ENCODE results near the gene ADAM17. TPM values are rescaled to one million over a fixed set of nuclear protein-coding genes. Genes with fewer than 3 reads are reported as not detected.

ADAM17 gene
- total and polyA plus RNA-seq, 2 donors (not counting 1 experiment from before 2014, with no cell fraction given): 12.3 to 69.9 TPM

GRCh38 chr2:9490789-9491188 lies 64.8 kb downstream of the ADAM17 start:
- no peak overlapping the region for H3K4me2 ChIP-seq (ENCODE audit: extremely low read depth, insufficient read depth, low read length)
- no peaks in the 10 kb centered on the region for H3K4me1 ChIP-seq (ENCODE audit: control insufficient read depth, extremely low read depth, insufficient read depth, low read length)
- H3K27ac ChIP-seq (ENCODE audit: insufficient read depth, low read length): no peak overlapping the region
- no peaks in the 10 kb centered on the region for H3K27me3 ChIP-seq (ENCODE audit: control insufficient read depth, insufficient read depth, low read length)
- H3K4me3 ChIP-seq (replicated peaks in 1 of 4; ENCODE audit: control extremely low read depth in 1 of 4, insufficient read depth in 1 of 4, low read depth in 3 of 4, low read length in 4 of 4): no peak overlapping the region
- H4K20me1 ChIP-seq (ENCODE audit: control insufficient read depth, extremely low read depth, insufficient read depth, low read length): no peaks in the 10 kb centered on the region
- DNase-seq (ENCODE audit: low read depth in 2 of 2): no peak
- peaks cover 18% of the 10 kb centered on the region for H3K36me3 ChIP-seq (ENCODE audit: control insufficient read depth, insufficient read depth, low read length)
- no peak overlapping the region for H3K9ac ChIP-seq (ENCODE audit: insufficient read depth, low read length)
- no peak for TF ChIP-seq EZH2 (IDR thresholded peaks at IDR 0.05; ENCODE audit: low read length, missing control alignments)
- TF ChIP-seq CTCF (conservative IDR thresholded peaks at IDR 0.05 in 1 of 2, IDR thresholded peaks at IDR 0.05 in 1 of 2; ENCODE audit: low read depth in 1 of 2, low read length in 2 of 2): no peak
- H3K79me2 ChIP-seq (ENCODE audit: control insufficient read depth, insufficient read depth, low read length): no peaks in the 10 kb centered on the region
- no peaks in the 10 kb centered on the region for H3K9me3 ChIP-seq (ENCODE audit: control insufficient read depth, insufficient read depth, low read depth, low read length)
- H2AFZ ChIP-seq (ENCODE audit: low read length): no peak overlapping the region

GRCh38 chr2:9488583-9489547 lies 66.8 kb downstream of the ADAM17 start:
- TF ChIP-seq EZH2 (IDR thresholded peaks at IDR 0.05; ENCODE audit: low read length, missing control alignments) (no peak), CTCF (conservative IDR thresholded peaks at IDR 0.05 in 1 of 2, IDR thresholded peaks at IDR 0.05 in 1 of 2; ENCODE audit: low read depth in 1 of 2, low read length in 2 of 2) (no peak)
- Histone ChIP-seq H3K4me2 (ENCODE audit: extremely low read depth, insufficient read depth, low read length) (no peak overlapping the region), H3K9me3 (ENCODE audit: control insufficient read depth, insufficient read depth, low read depth, low read length) (no peaks in the 10 kb centered on the region), H3K27ac (ENCODE audit: insufficient read depth, low read length) (no peak overlapping the region), H3K4me1 (ENCODE audit: control insufficient read depth, extremely low read depth, insufficient read depth, low read length) (no peaks in the 10 kb centered on the region), H2AFZ (ENCODE audit: low read length) (no peak overlapping the region), H3K4me3 (replicated peaks in 1 of 4; ENCODE audit: control extremely low read depth in 1 of 4, insufficient read depth in 1 of 4, low read depth in 3 of 4, low read length in 4 of 4) (no peak overlapping the region), H4K20me1 (ENCODE audit: control insufficient read depth, extremely low read depth, insufficient read depth, low read length) (no peaks in the 10 kb centered on the region), H3K9ac (ENCODE audit: insufficient read depth, low read length) (no peak overlapping the region), H3K79me2 (ENCODE audit: control insufficient read depth, insufficient read depth, low read length) (no peaks in the 10 kb centered on the region), H3K36me3 (ENCODE audit: control insufficient read depth, insufficient read depth, low read length) (peaks cover 26% of the 10 kb centered on the region), H3K27me3 (ENCODE audit: control insufficient read depth, insufficient read depth, low read length) (no peaks in the 10 kb centered on the region)
- peak; percentile 26 to 68 for DNase-seq (ENCODE audit: low read depth in 2 of 2)

GRCh38 chr2:9484533-9484932 lies 71.1 kb downstream of the ADAM17 start:
- Histone ChIP-seq H3K36me3 (ENCODE audit: control insufficient read depth, insufficient read depth, low read length) (peaks cover 32% of the 10 kb centered on the region), H3K4me2 (ENCODE audit: extremely low read depth, insufficient read depth, low read length) (no peak overlapping the region), H4K20me1 (ENCODE audit: control insufficient read depth, extremely low read depth, insufficient read depth, low read length) (no peaks in the 10 kb centered on the region), H3K27ac (ENCODE audit: insufficient read depth, low read length) (no peak overlapping the region), H3K79me2 (ENCODE audit: control insufficient read depth, insufficient read depth, low read length) (no peaks in the 10 kb centered on the region), H3K27me3 (ENCODE audit: control insufficient read depth, insufficient read depth, low read length) (no peaks in the 10 kb centered on the region), H3K4me3 (replicated peaks in 1 of 4; ENCODE audit: control extremely low read depth in 1 of 4, insufficient read depth in 1 of 4, low read depth in 3 of 4, low read length in 4 of 4) (no peak overlapping the region), H2AFZ (ENCODE audit: low read length) (no peak overlapping the region), H3K9me3 (ENCODE audit: control insufficient read depth, insufficient read depth, low read depth, low read length) (no peaks in the 10 kb centered on the region), H3K9ac (ENCODE audit: insufficient read depth, low read length) (no peak overlapping the region), H3K4me1 (ENCODE audit: control insufficient read depth, extremely low read depth, insufficient read depth, low read length) (no peaks in the 10 kb centered on the region)
- no peak for TF ChIP-seq EZH2 (IDR thresholded peaks at IDR 0.05; ENCODE audit: low read length, missing control alignments)
- TF ChIP-seq CTCF (conservative IDR thresholded peaks at IDR 0.05 in 1 of 2, IDR thresholded peaks at IDR 0.05 in 1 of 2; ENCODE audit: low read depth in 1 of 2, low read length in 2 of 2): no peak
- DNase-seq (ENCODE audit: low read depth in 2 of 2): peak; percentile 57 to 70

All from fibroblast of lung (primary cell).